ENCODE measurements around the gene KLHL26. TPM values are rescaled to one million over a fixed set of nuclear protein-coding genes. Genes with fewer than 3 reads are reported as not detected.

The KLHL26 gene
- total and polyA plus RNA-seq, 2 of the 4 experiments (the other 2 are of a cell fraction), result 2.2 to 4.7 TPM

GRCh38 chr19:18587962-18588610 is 48.7 kb upstream of the KLHL26 start:
- H3K4me3 ChIP-seq (ENCODE audit: insufficient read depth, low read depth, low read length), result peak overlapping the region; percentile 56
- CTCF ChIA-PET, result interaction anchor here (0.6 to 1.3 kb wide), 3 partner anchors 30 to 189 kb away, joined by 3 to 4 read pairs (median 3); partner anchors contain the start of gene KXD1
- peak overlapping the region; percentile 73 for H3K4ac ChIP-seq (ENCODE audit: low read depth, low read length)
- H3K79me1 ChIP-seq (ENCODE audit: low read depth in 1 of 2, low read length in 2 of 2), result peaks cover 6 to 20% of the 10 kb centered on the region in 2 experiments; a peak in 3 of 4 replicates
- no peaks in the 10 kb centered on the region for H3K9me3 ChIP-seq (ENCODE audit: control insufficient read depth, insufficient read depth, low read length)
- H2BK20ac ChIP-seq (ENCODE audit: low read depth, low read length), result no peak overlapping the region
- peak overlapping the region; percentile 36; the same call in 1 of the 2 replicates for H3K23ac ChIP-seq (ENCODE audit: low read depth, low read length)
- no peak for DNase-seq
- H2BK5ac ChIP-seq (ENCODE audit: low read depth, low read length, poor library complexity, severe bottlenecking), result peak overlapping the region; percentile 39
- peak overlapping the region; percentile 52 for H3K27ac ChIP-seq (ENCODE audit: insufficient read depth, low read length)
- H3K4me2 ChIP-seq (ENCODE audit: low read depth, low read length), result peak overlapping the region; percentile 85
- H2AK5ac ChIP-seq (ENCODE audit: low read depth, low read length), result no peak overlapping the region
- in situ Hi-C loops (cut with MboI; ENCODE audit: low sequenced_read_pairs), result no loop called here
- H2BK120ac ChIP-seq (ENCODE audit: low read depth, low read length), result peak overlapping the region; percentile 8
- peaks cover 2% of the 10 kb centered on the region; the same call in 1 of the 2 replicates for H3K27me3 ChIP-seq (ENCODE audit: control insufficient read depth, insufficient read depth, low read length)
- H4K8ac ChIP-seq (ENCODE audit: low read depth in 2 of 2, low read length in 2 of 2), result peak overlapping the region; percentile 46 to 92
- H2BK15ac ChIP-seq (ENCODE audit: low read depth, low read length), result no peak overlapping the region
- peak overlapping the region; percentile 43 for H3K9ac ChIP-seq (ENCODE audit: low read depth, low read length)
- WGBS, 2 experiments (ENCODE audit: extremely low coverage in 2 of 2, insufficient read length in 1 of 2), result 21% methylated on average over 4 of the region's 16 CpGs; no CpG with 5 or more reads in 1 of the 2 experiments
- POLR2A ChIA-PET (ENCODE audit: unreplicated experiment), result no interaction called here
- peaks cover 6% of the 10 kb centered on the region for H4K20me1 ChIP-seq (ENCODE audit: insufficient read depth, low read length)
- no TSS peak for BruUV-seq (replicated peaks)
- H4K5ac ChIP-seq (ENCODE audit: low read depth, low read length), result peak overlapping the region; percentile 77
- H3K36me3 ChIP-seq (ENCODE audit: control insufficient read depth, insufficient read depth, low read length), result peaks cover 4% of the 10 kb centered on the region
- H2AK9ac ChIP-seq (replicated peaks; ENCODE audit: low read depth, low read length, poor library complexity), result peak overlapping the region; percentile 98
- TF ChIP-seq CEBPB (IDR thresholded peaks at IDR 0.05; ENCODE audit: low read depth, low read length) (no peak), POLR2A (IDR thresholded peaks at IDR 0.05; ENCODE audit: low read depth, low read length) (no peak), SMC3 (IDR thresholded peaks at IDR 0.05; ENCODE audit: low read depth, low read length) (no peak), NFE2L2 (IDR thresholded peaks at IDR 0.05; ENCODE audit: low read depth, low read length) (no peak), CHD1 (IDR thresholded peaks at IDR 0.05; ENCODE audit: low read depth, low read length) (no peak), MAFK (IDR thresholded peaks at IDR 0.05; ENCODE audit: low read depth, low read length) (no peak), RAD21 (IDR thresholded peaks at IDR 0.05; ENCODE audit: low read length) (no peak), FOS (IDR thresholded peaks at IDR 0.05; ENCODE audit: low read depth, low read length) (no peak)
- TF ChIP-seq, protein P1, sequence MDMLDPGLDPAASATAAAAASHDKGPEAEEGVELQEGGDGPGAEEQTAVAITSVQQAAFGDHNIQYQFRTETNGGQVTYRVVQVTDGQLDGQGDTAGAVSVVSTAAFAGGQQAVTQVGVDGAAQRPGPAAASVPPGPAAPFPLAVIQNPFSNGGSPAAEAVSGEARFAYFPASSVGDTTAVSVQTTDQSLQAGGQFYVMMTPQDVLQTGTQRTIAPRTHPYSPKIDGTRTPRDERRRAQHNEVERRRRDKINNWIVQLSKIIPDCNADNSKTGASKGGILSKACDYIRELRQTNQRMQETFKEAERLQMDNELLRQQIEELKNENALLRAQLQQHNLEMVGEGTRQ (IDR thresholded peaks at IDR 0.05; ENCODE audit: low read depth, low read length), result no peak
- dilution Hi-C loops (cut with HindIII; ENCODE audit: low sequenced_read_pairs, unreplicated experiment), result no loop called here
- no peak overlapping the region for H3K56ac ChIP-seq (ENCODE audit: extremely low read depth, insufficient read depth, low read length)
- H4K91ac ChIP-seq (ENCODE audit: insufficient read depth, low read depth, low read length), result peak overlapping the region; percentile 22; the same call in 1 of the 2 replicates
- peaks cover 4% of the 10 kb centered on the region; the same call in 1 of the 2 replicates for H3K9me1 ChIP-seq (ENCODE audit: insufficient read depth, low read length)
- H3K18ac ChIP-seq (ENCODE audit: low read depth, low read length), result peak overlapping the region; percentile 26
- peak overlapping the region; percentile 62; the same call in 1 of the 2 replicates for H3K14ac ChIP-seq (replicated peaks; ENCODE audit: low read depth, low read length)
- intact Hi-C loops (cut with micrococcal nuclease), result loop anchor here (5.0 kb wide), 2 partner anchors 244 to 329 kb away; partner anchors contain the start of genes COPE, DDX49 and UPF1
- no peak; the same call in 1 of the 2 replicates for ATAC-seq (ENCODE audit: low read depth)
- H3K4me1 ChIP-seq (ENCODE audit: control insufficient read depth, insufficient read depth, low read length), result peaks cover 5% of the 10 kb centered on the region
- H2AFZ ChIP-seq (replicated peaks; ENCODE audit: low read length, poor library complexity), result peak overlapping the region; percentile 100

Measured in IMR-90 (cell line).